K562 (cell line): ENCODE results near the gene CROT. TPM values are rescaled to one million over a fixed set of nuclear protein-coding genes. Genes with fewer than 3 reads are reported as not detected.

Experiments used
- ATAC-seq: fragments of 200-7000 bp; cut with Tn5 transposase; 3 replicates; pipeline ENCODE4 v1.9.1; 2020; ENCODE audit warnings: moderate library complexity
- BruUV-seq: library from RNA; stranded (reverse); fragments of 400-500 nt; replicated peaks from 2 replicates; lab custom pipeline; 2021; lab: Mats Ljungman, UMichigan
- CTCF ChIA-PET: fragments of 300-600 bp; formaldehyde crosslinking; extraction: SDS; loops from one replicate; lab custom pipeline; 2021; ENCODE audit warnings: low intra/inter-chr PET ratio; lab: Yijun Ruan, JAX
- POLR2A ChIA-PET: fragments of 300-600, 350-650 bp; sonication (Branson Sonifier 250); formaldehyde crosslinking; extraction: SDS; loops from one replicate; lab custom pipeline; 2021; ENCODE audit warnings: antibody characterized with exemption, inconsistent platforms; lab: Yijun Ruan, JAX
- DNase-seq, 4 experiments: peaks; one replicate each; pipeline versions ENCODE4 v3.0.0 to v3.0.0-alpha.2; 2011 to 2018; ENCODE audit warnings: low spot score in 3 of 4, mixed read lengths in 3 of 4; ENCODE audit errors: extremely low read depth in 1 of 4
- FAIRE-seq: peaks from 2 replicates; lab custom pipeline; 2011; peaks lifted over from hg19 to GRCh38; lab: Jason Lieb, UNC
- H2AFZ ChIP-seq: 2 replicates; pipeline ENCODE4 v1.6.0; 2011; ENCODE audit warnings: low read depth, low read length, control low read depth, inconsistent platforms
- H3K27ac ChIP-seq: fragments of 200-600 bp; 3 replicates; pipeline ENCODE4 v1.8.0; 2011; ENCODE audit warnings: low read depth, mild to moderate bottlenecking, control low read depth, inconsistent platforms, low read length, moderate library complexity, mixed read lengths; ENCODE audit errors: extremely low read depth
- H3K27me3 ChIP-seq, 2 experiments: fragments of 300-600 bp in 1 of 2; 2 replicates in 1 of 2; 3 replicates in 1 of 2; pipeline versions ENCODE4 v1.6.0 to v1.8.0; 2011; ENCODE audit warnings: inconsistent platforms in 2 of 2, low read length in 2 of 2, mild to moderate bottlenecking in 1 of 2, mixed read lengths in 1 of 2, moderate library complexity in 1 of 2; ENCODE audit not compliant: control insufficient read depth in 2 of 2, insufficient read depth in 2 of 2
- H3K36me3 ChIP-seq: fragments of 300-600 bp; 3 replicates; pipeline ENCODE4 v1.8.0; 2011; ENCODE audit warnings: mild to moderate bottlenecking, low read length, inconsistent platforms; ENCODE audit not compliant: control insufficient read depth, insufficient read depth
- H3K4me1 ChIP-seq, 2 experiments: fragments of 200-600 bp in 1 of 2; replicated peaks in 1 of 2; 2 replicates in 1 of 2; 3 replicates in 1 of 2; pipeline versions ENCODE4 v1.5.1 to v1.8.0; 2011; ENCODE audit warnings: inconsistent platforms in 2 of 2, low read length in 2 of 2, mild to moderate bottlenecking in 1 of 2, mixed read lengths in 1 of 2, moderate library complexity in 1 of 2; ENCODE audit not compliant: control insufficient read depth in 2 of 2, insufficient read depth in 2 of 2
- H3K4me2 ChIP-seq: 2 replicates; pipeline ENCODE4 v1.6.1; 2011; ENCODE audit warnings: low read length, control low read depth, inconsistent platforms, mixed read lengths; ENCODE audit not compliant: insufficient read depth
- H3K4me3 ChIP-seq: fragments of 200-600 bp; sonication (generic), shearing (Covaris generic); 2 replicates; pipeline ENCODE4 v1.5.1; 2016; ENCODE audit warnings: control low read depth, inconsistent platforms
- H3K79me2 ChIP-seq: fragments of 200-600 bp; 3 replicates; pipeline ENCODE4 v1.8.0; 2011; ENCODE audit warnings: low read length, inconsistent platforms; ENCODE audit not compliant: control insufficient read depth, insufficient read depth
- H3K9ac ChIP-seq, 2 experiments: 2 replicates each; pipeline versions ENCODE4 v1.6.0 to v1.6.1; 2011; ENCODE audit warnings: low read depth in 2 of 2, low read length in 2 of 2, control low read depth in 1 of 2, inconsistent platforms in 1 of 2, mild to moderate bottlenecking in 1 of 2, mixed read lengths in 1 of 2; ENCODE audit not compliant: insufficient read depth in 1 of 2
- H3K9me1 ChIP-seq: one replicate; pipeline ENCODE4 v1.6.0; 2011; ENCODE audit warnings: inconsistent platforms, mild to moderate bottlenecking, low read length, moderate library complexity; ENCODE audit not compliant: control insufficient read depth, insufficient read depth
- H3K9me3 ChIP-seq: replicated peaks from 2 replicates; pipeline ENCODE4 v1.5.1; 2011; ENCODE audit warnings: low read depth, low read length, inconsistent platforms; ENCODE audit not compliant: control insufficient read depth, insufficient read depth
- H4K20me1 ChIP-seq: replicated peaks from 2 replicates; pipeline ENCODE4 v1.6.1; 2011; ENCODE audit warnings: low read length, inconsistent platforms, mixed read lengths; ENCODE audit not compliant: control insufficient read depth, insufficient read depth
- KDM1A ChIP-seq, 2 experiments: fragments of 450-650 bp; IDR thresholded peaks; 2 replicates each; pipeline ENCODE4 v1.6.1; 2016; ENCODE audit warnings: mild to moderate bottlenecking in 2 of 2
- MCM7 ChIP-seq, 2 experiments: fragments of 450-650 bp; IDR thresholded peaks; 2 replicates each; pipeline ENCODE4 v1.6.1; 2016 to 2018
- RBM39 ChIP-seq: fragments of 200-400 bp; formaldehyde crosslinking; optimal IDR thresholded peaks from 2 replicates; pipeline ENCODE3; 2018; ENCODE audit warnings: low read depth, low read length
- RCOR1 ChIP-seq, 2 experiments: IDR thresholded peaks; 2 replicates each; pipeline ENCODE4 v1.6.1; 2012; ENCODE audit warnings: low read depth in 2 of 2, low read length in 2 of 2, borderline replicate concordance in 1 of 2, improper control_type of control experiment in 1 of 2
- WGBS: fragments of 100-300 bp; shearing (Covaris generic); methylation state at CpG from one replicate; pipeline ENCODE4 v1.1.6; 2016; ENCODE audit warnings: low coverage, mixed read lengths; ENCODE audit not compliant: insufficient coverage; ENCODE audit errors: missing lambda C conversion rate; 5-methylcytosine and 5-hydroxymethylcytosine counted together
- in situ Hi-C: fragments of 300-500 bp; cut with MboI; formaldehyde crosslinking; loops from 4 replicates; pipeline ENCODE4 v1.15.0; 2018; ENCODE audit warnings: inconsistent platforms, mixed read lengths
- intact Hi-C: fragments of 100-400 bp; cut with micrococcal nuclease; formaldehyde crosslinking; loops from 2 replicates; pipeline ENCODE4 v1.14.2; 2022
- polyA plus RNA-seq, 8 experiments: library from polyadenylated mRNA; depleted of rRNA in 4 of 8; stranded (reverse) in 5 of 8; unstranded in 3 of 8; fragments of >200 nt; fragmentation: Nextera tagmentation in 2 of 8; fragmentation: Illumina TruSeq in 1 of 8; extraction: Ambion mirVana in 2 of 8; extraction: Trizol in 1 of 8; gene quantifications; 2 replicates each; pipeline versions ENCODE4 v1.2.1 to v1.2.3, GENCODE V29; 2011 to 2014; ENCODE audit warnings: inconsistent platforms in 1 of 8, missing spikeins in 1 of 8
- total RNA-seq, 7 experiments: library from RNA; depleted of rRNA in 6 of 7; stranded (reverse); fragments of >200 nt in 6 of 7; fragmentation: Illumina TruSeq in 2 of 7; extraction: Trizol in 2 of 7; gene quantifications; 2 replicates each; pipeline versions ENCODE4 v1.2.1 to v1.2.3, GENCODE V29; 2011 to 2021; ENCODE audit warnings: low replicate concordance in 1 of 7

CROT gene
- total and polyA plus RNA-seq, 9 of the 15 experiments (the other 6 are each of a cell fraction or from before 2014, with no cell fraction given) = 2.5 to 8.1 (median 5.1) TPM

DNA sequence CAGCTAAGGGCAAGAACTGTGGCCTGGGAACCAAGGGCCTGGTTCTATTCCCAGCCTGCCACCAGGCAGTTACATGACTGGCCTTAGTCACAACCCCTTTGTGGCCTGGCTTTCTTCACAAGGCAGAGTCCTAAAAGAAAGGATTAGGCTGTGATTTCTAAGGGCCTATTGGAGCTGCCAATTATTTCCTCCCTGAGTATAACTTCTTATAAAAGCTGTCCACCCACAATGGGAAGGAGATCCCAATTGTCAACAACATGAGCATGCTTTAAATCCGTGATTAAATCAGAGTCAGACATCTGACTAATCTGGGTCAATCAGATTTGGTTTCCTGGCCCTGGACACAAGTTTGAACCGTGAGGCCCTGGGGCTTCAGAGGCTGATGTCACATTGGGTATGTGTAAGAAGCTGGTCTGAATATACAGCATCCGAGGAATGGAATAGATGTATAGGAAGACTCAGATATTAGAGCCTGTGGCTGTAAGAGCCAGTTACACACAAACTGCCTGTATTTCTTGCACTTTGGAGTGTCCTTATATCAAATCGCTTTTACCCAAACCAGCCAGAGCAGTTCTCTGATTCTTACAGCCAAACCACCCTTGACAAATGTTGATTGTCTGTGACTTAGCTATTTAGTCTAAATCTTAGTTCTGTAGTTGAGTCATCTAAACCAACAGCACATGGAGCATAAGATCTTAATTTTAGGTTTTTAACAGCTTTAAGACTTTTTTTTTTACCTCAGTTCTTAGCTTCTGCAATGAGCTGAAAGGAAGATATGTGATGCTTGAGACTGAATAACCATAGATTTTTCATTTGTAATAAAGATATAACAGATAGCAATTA is 68.7 kb downstream of the CROT start:
- no peaks in the 10 kb centered on the region for H3K36me3 ChIP-seq
- POLR2A ChIA-PET = interaction anchor here (0.6 to 1.7 kb wide), 3 partner anchors 10 to 253 kb away, joined by 3 to 5 read pairs (median 3); no protein-coding TSS in a partner anchor
- H3K9me3 ChIP-seq = no peaks in the 10 kb centered on the region
- H3K27me3 ChIP-seq = no peaks in the 10 kb centered on the region
- ATAC-seq = no peak
- no peaks in the 10 kb centered on the region for H4K20me1 ChIP-seq
- H3K9me1 ChIP-seq = no peaks in the 10 kb centered on the region
- H2AFZ ChIP-seq = no peak overlapping the region
- H3K4me3 ChIP-seq = no peak overlapping the region
- in situ Hi-C loops = loop anchor here (25.0 kb wide), 1 partner anchor 502 kb away; no protein-coding TSS in a partner anchor
- intact Hi-C loops = loop anchor here (10.0 kb wide), 1 partner anchor 499 kb away; no protein-coding TSS in a partner anchor
- no peak overlapping the region for H3K4me2 ChIP-seq
- CTCF ChIA-PET = interaction anchor here (5.1 kb wide), 1 partner anchor 101 kb away, joined by 104 read pairs; no protein-coding TSS in a partner anchor
- BruUV-seq = no TSS peak
- WGBS = 7% methylated on average over 4 of the region's 4 CpGs
- H3K4me1 ChIP-seq = no peaks in the 10 kb centered on the region
- no peak overlapping the region for H3K9ac ChIP-seq
- H3K79me2 ChIP-seq = no peaks in the 10 kb centered on the region
- TF ChIP-seq KDM1A (IDR thresholded peaks at IDR 0.05) (peak in 1 of 2 experiments; percentile 42; a peak in 2 of 4 replicates), RCOR1 (IDR thresholded peaks at IDR 0.05; ENCODE audit: borderline replicate concordance in 1 of 2, low read depth in 2 of 2, low read length in 2 of 2) (0 out of 4 replicates have a peak, but pooled peaks of 1 of the 2 experiments have one; percentile 16), MCM7 (IDR thresholded peaks at IDR 0.05) (no peak), RBM39 (no peak)
- no peak for FAIRE-seq
- H3K27ac ChIP-seq = no peak overlapping the region
- DNase-seq = no peak
